Ascending aorta (tissue), 2 donors: ENCODE measurements around the gene GNG13. TPM values are rescaled to one million over a fixed set of nuclear protein-coding genes. Genes with fewer than 3 reads are reported as not detected.

Experiments
- DNase-seq, 2 donors: peaks; one replicate each; pipeline ENCODE4 v3.0.0-alpha.2; 2019; ENCODE audit warnings: low spot score in 2 of 2
- H3K27ac ChIP-seq, 2 donors: fragments of 200-600 bp; sonication (generic); one replicate each; pipeline ENCODE4 v1.5.1; 2016 to 2017; ENCODE audit warnings: mild to moderate bottlenecking in 1 of 2
- H3K27me3 ChIP-seq: fragments of 200-600 bp; sonication (generic); one replicate; pipeline ENCODE4 v1.5.1; 2017
- H3K36me3 ChIP-seq, 2 donors: fragments of 200-600 bp; sonication (generic); one replicate each; pipeline ENCODE4 v1.5.1; 2016
- H3K4me1 ChIP-seq, 2 donors: fragments of 200-600 bp; sonication (generic); one replicate each; pipeline ENCODE4 v1.5.1; 2016 to 2017; ENCODE audit warnings: mild to moderate bottlenecking in 1 of 2
- H3K4me3 ChIP-seq, 2 donors: fragments of 200-600 bp; sonication (generic); one replicate each; pipeline ENCODE4 v1.5.1; 2016 to 2017; ENCODE audit warnings: mild to moderate bottlenecking in 1 of 2
- H3K9me3 ChIP-seq, 2 donors: fragments of 200-600 bp; sonication (generic); one replicate each; pipeline ENCODE4 v1.5.1; 2016
- intact Hi-C: fragments of 100-400 bp; cut with DNase I; formaldehyde crosslinking; loops from one replicate; pipeline ENCODE4 v1.15.1; 2023
- total RNA-seq: library from RNA; depleted of rRNA; stranded (reverse); fragments of >200 nt; gene quantifications from one replicate; pipeline ENCODE4 v1.1.0, GENCODE V29; 2016
- TF ChIP-seq, protein P1 (sequence below), 3 experiments: fragments of 200-600 bp in 2 of 3; fragments of 450-650 bp in 1 of 3; sonication (generic) in 2 of 3; IDR thresholded peaks; one replicate each; pipeline ENCODE4 v1.5.1; 2016 to 2019; ENCODE audit warnings: antibody characterized with exemption in 3 of 3, mild to moderate bottlenecking in 1 of 3, moderate library complexity in 1 of 3

The GNG13 gene
- total RNA-seq, 1 donor from 2014 or later = not detected

DNA sequence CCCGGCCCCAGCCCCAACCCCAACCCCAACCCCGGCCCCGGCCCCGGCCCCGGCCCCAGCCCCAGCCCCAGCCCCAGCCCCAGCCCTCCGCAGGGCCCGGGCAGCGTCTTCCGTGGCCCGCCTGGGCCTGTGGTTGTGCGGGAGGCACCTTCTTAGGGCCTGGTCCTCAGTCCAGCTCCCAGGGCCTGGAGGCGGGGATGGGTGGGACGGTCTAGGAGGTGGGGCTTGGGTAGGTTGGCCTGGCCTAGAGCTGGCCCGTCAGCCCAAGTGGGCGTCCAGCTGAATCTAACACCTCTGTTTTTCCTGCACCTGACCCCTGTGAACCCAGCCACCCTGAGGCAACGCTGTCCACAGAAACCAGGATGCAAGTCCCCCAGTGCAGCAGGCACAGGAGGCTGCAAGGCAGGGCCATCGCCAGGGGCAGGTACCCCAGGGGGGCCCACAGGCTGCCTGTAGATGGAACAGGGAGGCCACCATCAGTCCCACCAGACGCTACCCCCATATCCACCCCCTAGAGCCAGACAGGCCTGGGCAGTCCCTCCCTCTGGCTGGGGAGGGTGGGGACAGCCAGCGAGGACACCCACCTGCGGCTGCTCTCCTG, 31.2 kb downstream of the GNG13 start:
- Histone ChIP-seq H3K4me3 (no peak overlapping the region), H3K27me3 (no peaks in the 10 kb centered on the region), H3K27ac (no peak overlapping the region), H3K9me3 (no peaks in the 10 kb centered on the region), H3K4me1 (no peaks in the 10 kb centered on the region), H3K36me3 (no peaks in the 10 kb centered on the region)
- TF ChIP-seq, protein P1, sequence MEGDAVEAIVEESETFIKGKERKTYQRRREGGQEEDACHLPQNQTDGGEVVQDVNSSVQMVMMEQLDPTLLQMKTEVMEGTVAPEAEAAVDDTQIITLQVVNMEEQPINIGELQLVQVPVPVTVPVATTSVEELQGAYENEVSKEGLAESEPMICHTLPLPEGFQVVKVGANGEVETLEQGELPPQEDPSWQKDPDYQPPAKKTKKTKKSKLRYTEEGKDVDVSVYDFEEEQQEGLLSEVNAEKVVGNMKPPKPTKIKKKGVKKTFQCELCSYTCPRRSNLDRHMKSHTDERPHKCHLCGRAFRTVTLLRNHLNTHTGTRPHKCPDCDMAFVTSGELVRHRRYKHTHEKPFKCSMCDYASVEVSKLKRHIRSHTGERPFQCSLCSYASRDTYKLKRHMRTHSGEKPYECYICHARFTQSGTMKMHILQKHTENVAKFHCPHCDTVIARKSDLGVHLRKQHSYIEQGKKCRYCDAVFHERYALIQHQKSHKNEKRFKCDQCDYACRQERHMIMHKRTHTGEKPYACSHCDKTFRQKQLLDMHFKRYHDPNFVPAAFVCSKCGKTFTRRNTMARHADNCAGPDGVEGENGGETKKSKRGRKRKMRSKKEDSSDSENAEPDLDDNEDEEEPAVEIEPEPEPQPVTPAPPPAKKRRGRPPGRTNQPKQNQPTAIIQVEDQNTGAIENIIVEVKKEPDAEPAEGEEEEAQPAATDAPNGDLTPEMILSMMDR (IDR thresholded peaks at IDR 0.05) = no peak
- intact Hi-C loops = no loop called here
- DNase-seq = no peak

DNA sequence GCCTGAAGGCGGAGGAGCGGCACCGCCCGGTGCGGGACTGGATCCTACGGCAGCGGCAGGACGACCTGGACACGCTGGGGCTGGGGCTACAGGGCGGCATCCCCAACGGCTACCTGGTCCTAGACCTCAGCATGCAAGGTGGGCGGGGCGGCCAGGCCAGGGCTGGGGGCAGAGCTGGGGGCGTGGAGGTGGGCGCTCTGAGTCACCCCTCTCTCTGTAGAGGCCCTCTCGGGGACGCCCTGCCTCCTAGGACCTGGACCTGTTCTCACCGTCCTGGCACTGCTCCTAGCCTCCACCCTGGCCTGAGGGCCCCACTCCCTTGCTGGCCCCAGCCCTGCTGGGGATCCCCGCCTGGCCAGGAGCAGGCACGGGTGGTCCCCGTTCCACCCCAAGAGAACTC, 32.1 kb downstream of the GNG13 start:
- Histone ChIP-seq H3K27me3 (no peaks in the 10 kb centered on the region), H3K9me3 (no peaks in the 10 kb centered on the region), H3K27ac (no peak overlapping the region), H3K36me3 (no peaks in the 10 kb centered on the region), H3K4me3 (no peak overlapping the region), H3K4me1 (no peaks in the 10 kb centered on the region)
- TF ChIP-seq, protein P1 (IDR thresholded peaks at IDR 0.05) = no peak
- intact Hi-C loops = no loop called here
- DNase-seq = no peak

DNA sequence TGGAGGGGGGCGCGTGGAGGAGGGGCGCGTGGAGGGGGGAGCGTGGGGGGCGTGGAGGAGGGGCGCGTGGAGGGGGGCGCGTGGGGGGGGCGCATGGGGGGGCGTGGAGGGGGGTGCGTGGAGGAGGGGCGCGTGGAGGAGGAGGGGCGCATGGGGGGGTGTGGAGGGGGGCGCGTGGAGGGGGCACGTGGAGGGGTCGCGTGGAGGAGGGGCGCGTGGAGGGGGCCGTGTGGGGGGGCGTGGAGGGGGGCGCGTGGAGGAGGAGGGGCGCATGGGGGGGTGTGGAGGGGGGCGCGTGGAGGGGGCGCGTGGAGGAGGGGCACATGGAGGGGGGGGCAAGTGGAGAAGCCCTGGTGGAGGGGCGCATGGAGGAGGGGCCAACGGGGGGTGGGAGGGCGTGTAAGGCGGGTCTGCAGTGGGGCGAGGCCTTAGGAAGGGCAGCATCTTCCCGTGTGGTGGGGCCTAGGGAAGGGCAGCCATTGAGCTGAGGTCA, 32.7 kb downstream of the GNG13 start:
- H3K36me3 ChIP-seq = no peaks in the 10 kb centered on the region
- DNase-seq = no peak
- H3K27ac ChIP-seq = no peak overlapping the region
- H3K4me1 ChIP-seq = no peaks in the 10 kb centered on the region
- H3K27me3 ChIP-seq = no peaks in the 10 kb centered on the region
- no peaks in the 10 kb centered on the region for H3K9me3 ChIP-seq
- intact Hi-C loops = no loop called here
- H3K4me3 ChIP-seq = no peak overlapping the region
- TF ChIP-seq, protein P1 (IDR thresholded peaks at IDR 0.05) = no peak

DNA sequence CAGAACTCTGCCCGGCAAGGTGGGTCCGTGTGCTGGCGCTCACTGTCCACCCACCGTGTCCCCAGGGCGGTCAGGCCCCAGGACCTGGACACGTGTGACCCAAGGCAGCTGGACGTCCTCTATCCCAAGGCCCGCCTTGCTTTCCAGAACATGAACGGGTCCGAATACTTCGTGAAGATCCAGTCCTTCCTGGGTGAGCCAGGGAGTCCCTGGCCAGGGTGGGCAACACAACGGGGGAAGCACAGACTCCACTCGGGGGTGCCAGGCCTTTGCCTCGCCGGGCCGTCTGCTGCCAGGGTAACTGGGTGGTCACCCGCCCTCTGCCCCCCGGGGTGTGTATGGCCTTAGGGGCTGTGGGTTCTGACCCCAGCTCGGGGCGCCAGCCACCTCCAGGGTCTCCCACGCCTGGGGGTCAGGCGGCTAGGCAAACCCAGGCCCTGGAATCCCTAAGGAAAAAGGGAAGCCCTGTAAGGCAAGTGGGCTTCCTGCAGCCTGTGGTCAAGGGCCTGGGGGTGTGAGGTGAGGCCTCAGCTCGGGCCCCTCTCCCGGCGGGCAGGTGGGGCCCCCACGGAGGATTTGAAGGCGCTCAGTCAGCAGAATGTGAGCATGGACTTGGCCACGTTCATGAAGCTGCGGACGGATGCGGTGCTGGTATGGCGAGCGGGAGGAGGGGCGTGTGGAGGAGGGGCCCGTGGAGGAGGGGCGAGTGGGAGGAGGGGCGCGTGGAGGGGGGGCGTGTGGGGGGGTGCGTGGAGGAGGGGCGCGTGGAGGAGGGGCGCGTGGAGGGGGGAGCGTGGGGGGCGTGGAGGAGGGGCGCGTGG, 33.5 kb downstream of the GNG13 start:
- no peaks in the 10 kb centered on the region for H3K9me3 ChIP-seq
- TF ChIP-seq, protein P1 (IDR thresholded peaks at IDR 0.05) = no peak
- intact Hi-C loops = no loop called here
- H3K27ac ChIP-seq = no peak overlapping the region
- no peaks in the 10 kb centered on the region for H3K4me1 ChIP-seq
- DNase-seq = no peak
- H3K36me3 ChIP-seq = no peaks in the 10 kb centered on the region
- no peak overlapping the region for H3K4me3 ChIP-seq
- H3K27me3 ChIP-seq = no peaks in the 10 kb centered on the region

DNA sequence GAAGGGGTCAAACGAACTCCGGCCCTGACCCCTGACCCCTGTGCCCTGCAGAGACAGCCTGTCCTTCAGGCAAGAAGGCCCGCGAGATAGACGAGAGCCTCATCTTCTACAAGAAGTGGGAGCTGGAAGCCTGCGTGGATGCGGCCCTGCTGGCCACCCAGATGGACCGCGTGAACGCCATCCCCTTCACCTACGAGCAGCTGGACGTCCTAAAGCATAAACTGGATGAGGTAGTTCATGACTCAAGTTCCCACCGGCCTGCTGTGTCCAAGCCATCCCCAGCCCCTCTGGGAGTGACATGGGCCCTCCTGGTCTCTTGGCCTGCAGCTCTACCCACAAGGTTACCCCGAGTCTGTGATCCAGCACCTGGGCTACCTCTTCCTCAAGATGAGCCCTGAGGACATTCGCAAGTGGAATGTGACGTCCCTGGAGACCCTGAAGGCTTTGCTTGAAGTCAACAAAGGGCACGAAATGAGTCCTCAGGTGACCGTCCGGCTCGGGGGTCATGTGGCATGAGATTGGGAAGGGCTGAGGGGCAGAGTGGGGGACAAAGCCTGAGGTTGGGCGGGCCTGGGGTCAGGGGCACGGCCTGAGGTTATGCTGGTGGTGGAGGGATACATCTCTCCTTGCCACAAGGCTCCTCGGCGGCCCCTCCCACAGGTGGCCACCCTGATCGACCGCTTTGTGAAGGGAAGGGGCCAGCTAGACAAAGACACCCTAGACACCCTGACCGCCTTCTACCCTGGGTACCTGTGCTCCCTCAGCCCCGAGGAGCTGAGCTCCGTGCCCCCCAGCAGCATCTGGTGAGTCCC, 34.3 kb downstream of the GNG13 start:
- TF ChIP-seq, protein P1 (IDR thresholded peaks at IDR 0.05) = no peak
- intact Hi-C loops = no loop called here
- no peaks in the 10 kb centered on the region for H3K36me3 ChIP-seq
- H3K27ac ChIP-seq = no peak overlapping the region
- no peak for DNase-seq
- H3K4me1 ChIP-seq = no peaks in the 10 kb centered on the region
- no peaks in the 10 kb centered on the region for H3K27me3 ChIP-seq
- H3K9me3 ChIP-seq = no peaks in the 10 kb centered on the region
- H3K4me3 ChIP-seq = no peak overlapping the region
